Esophagus squamous epithelium (tissue), 5 donors: ENCODE measurements around the gene SNRPA. TPM values are rescaled to one million over a fixed set of nuclear protein-coding genes. Genes with fewer than 3 reads are reported as not detected.
"Not testable (repeated sequence)": the region's sequence is repeated elsewhere in the genome, so short reads cannot be mapped to it uniquely, and the experiment has no call there.

Experiments
- DNase-seq: peaks from one replicate; lab custom pipeline; 2025; lab: John Stamatoyannopoulos, UW
- H3K27ac ChIP-seq, 4 donors: fragments of 200-600 bp; sonication (generic); one replicate each; pipeline ENCODE4 v1.5.1; 2016 to 2019; ENCODE audit warnings: mild to moderate bottlenecking in 1 of 4
- H3K27me3 ChIP-seq, 4 donors: fragments of 200-600 bp; sonication (generic); 1 replicate in 3 of 4; 2 replicates in 1 of 4; pipeline versions ENCODE4 v1.5.1 to v1.6.0; 2017 to 2021; ENCODE audit warnings: antibody characterized with exemption in 1 of 4
- H3K36me3 ChIP-seq, 3 donors: fragments of 200-600 bp; sonication (generic); one replicate each; pipeline ENCODE4 v1.5.1; 2016 to 2019
- H3K4me1 ChIP-seq, 3 donors: fragments of 200-600 bp; sonication (generic); one replicate each; pipeline ENCODE4 v1.5.1; 2017 to 2019
- H3K4me3 ChIP-seq, 4 donors: fragments of 200-600 bp; sonication (generic); 1 replicate in 3 of 4; 2 replicates in 1 of 4; pipeline ENCODE4 v1.5.1; 2016 to 2019; ENCODE audit warnings: mild to moderate bottlenecking in 2 of 4, moderate library complexity in 1 of 4
- H3K9me3 ChIP-seq, 3 donors: fragments of 200-600 bp; sonication (generic); one replicate each; pipeline ENCODE4 v1.5.1; 2016 to 2019
- POLR2A ChIP-seq, 4 donors: fragments of 450-650 bp; IDR thresholded peaks; one replicate each; pipeline ENCODE4 v1.6.1; 2017; ENCODE audit warnings: antibody characterized with exemption in 4 of 4, mild to moderate bottlenecking in 4 of 4, moderate library complexity in 3 of 4
- WGBS, 2 donors: methylation state at CpG; one replicate each; pipeline ENCODE4 v1.1.5; 2018; 5-methylcytosine and 5-hydroxymethylcytosine counted together
- intact Hi-C: fragments of 100-400 bp; cut with DNase I; formaldehyde crosslinking; loops from one replicate; pipeline ENCODE4 v1.15.0; 2022
- total RNA-seq, 4 donors: library from RNA; depleted of rRNA; stranded (reverse); fragments of >200 nt; gene quantifications; one replicate each; pipeline ENCODE4 v1.1.0, GENCODE V29; 2016
- TF ChIP-seq, protein P1 (sequence below), 6 experiments: fragments of 450-650 bp in 4 of 6; fragments of 200-600 bp in 2 of 6; sonication (generic) in 2 of 6; IDR thresholded peaks; one replicate each; pipeline ENCODE4 v1.5.1; 2016 to 2019; ENCODE audit warnings: antibody characterized with exemption in 6 of 6, mild to moderate bottlenecking in 4 of 6, moderate library complexity in 4 of 6
- donor health status: DM: yes; HTN: yes; CAD: no.

The SNRPA gene
- total RNA-seq, 4 donors from 2014 or later: 45.0 to 79.5 (median 51.0) TPM

GRCh38 chr19:40809358-40810086 lies 58.5 kb downstream of the SNRPA start:
- H3K36me3 ChIP-seq: peaks cover 0 to 29% (median 6%) of the 10 kb centered on the region in 3 donors
- intact Hi-C loops: loop anchor here (5.0 kb wide), 1 partner anchor 147 kb away; no protein-coding TSS in a partner anchor
- H3K4me1 ChIP-seq: peaks cover 46 to 85% (median 66%) of the 10 kb centered on the region in 3 donors
- no peak for DNase-seq
- WGBS, 2 donors: 89 to 90% methylated on average over 17 to 26 of the region's 39 CpGs
- H3K27me3 ChIP-seq: no peaks in the 10 kb centered on the region
- H3K9me3 ChIP-seq: no peaks in the 10 kb centered on the region
- H3K27ac ChIP-seq: peak overlapping the region; percentile 7 to 87 (median 84)
- peak overlapping the region in 3 of 4 donors; percentile 48 to 66 (median 53) for H3K4me3 ChIP-seq
- TF ChIP-seq POLR2A (IDR thresholded peaks at IDR 0.05): no peak
- TF ChIP-seq, protein P1, sequence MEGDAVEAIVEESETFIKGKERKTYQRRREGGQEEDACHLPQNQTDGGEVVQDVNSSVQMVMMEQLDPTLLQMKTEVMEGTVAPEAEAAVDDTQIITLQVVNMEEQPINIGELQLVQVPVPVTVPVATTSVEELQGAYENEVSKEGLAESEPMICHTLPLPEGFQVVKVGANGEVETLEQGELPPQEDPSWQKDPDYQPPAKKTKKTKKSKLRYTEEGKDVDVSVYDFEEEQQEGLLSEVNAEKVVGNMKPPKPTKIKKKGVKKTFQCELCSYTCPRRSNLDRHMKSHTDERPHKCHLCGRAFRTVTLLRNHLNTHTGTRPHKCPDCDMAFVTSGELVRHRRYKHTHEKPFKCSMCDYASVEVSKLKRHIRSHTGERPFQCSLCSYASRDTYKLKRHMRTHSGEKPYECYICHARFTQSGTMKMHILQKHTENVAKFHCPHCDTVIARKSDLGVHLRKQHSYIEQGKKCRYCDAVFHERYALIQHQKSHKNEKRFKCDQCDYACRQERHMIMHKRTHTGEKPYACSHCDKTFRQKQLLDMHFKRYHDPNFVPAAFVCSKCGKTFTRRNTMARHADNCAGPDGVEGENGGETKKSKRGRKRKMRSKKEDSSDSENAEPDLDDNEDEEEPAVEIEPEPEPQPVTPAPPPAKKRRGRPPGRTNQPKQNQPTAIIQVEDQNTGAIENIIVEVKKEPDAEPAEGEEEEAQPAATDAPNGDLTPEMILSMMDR (IDR thresholded peaks at IDR 0.05): no peak

GRCh38 chr19:40810160-40810559 lies 59.2 kb downstream of the SNRPA start:
- DNase-seq: no peak
- intact Hi-C loops: loop anchor here (5.0 kb wide), 1 partner anchor 148 kb away; no protein-coding TSS in a partner anchor
- peaks cover 40 to 79% (median 60%) of the 10 kb centered on the region in 3 donors for H3K4me1 ChIP-seq

DNA sequence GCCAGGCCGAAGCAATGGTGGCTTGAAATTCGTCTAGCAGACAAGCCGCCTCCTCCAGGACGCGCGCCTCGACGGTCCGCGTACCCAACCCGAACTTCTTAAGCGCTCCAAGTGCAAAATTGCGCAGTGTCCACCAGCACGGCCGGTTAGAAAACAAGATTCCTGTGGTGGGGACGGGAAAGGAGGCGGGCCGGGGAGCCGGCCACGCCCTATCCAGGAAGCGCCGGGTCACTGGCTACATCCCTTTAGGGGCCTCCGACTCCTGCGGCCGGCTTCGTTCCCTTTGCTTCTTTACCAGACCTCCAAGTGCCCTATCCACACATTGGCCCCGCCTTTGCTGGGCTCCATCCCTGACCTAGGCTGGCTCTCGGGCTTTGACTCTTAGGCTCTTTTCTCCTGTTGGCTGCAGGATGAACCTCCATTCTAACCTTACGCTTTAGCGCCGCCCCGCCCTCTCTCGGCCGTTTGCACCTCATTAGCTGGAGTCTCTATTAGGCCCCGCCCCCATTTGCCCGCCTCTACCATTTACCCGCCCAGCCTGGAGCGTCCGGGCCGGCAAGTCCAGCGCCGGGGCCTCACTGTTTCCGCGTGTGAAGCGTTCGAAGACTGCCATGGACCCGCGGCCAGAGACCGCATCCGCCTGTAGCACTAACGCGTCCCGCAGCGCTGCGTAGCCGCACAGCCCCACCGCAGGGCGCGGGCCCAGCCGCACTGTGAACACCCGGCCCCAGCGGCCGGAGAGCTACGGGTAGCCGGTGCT lies 59.8 kb downstream of the SNRPA start:
- intact Hi-C loops: loop anchor here (5.0 kb wide), 1 partner anchor 149 kb away; no protein-coding TSS in a partner anchor
- peaks cover 33 to 72% (median 54%) of the 10 kb centered on the region in 3 donors for H3K4me1 ChIP-seq
- H3K27me3 ChIP-seq, H3K9me3 ChIP-seq, DNase-seq: not testable (repeated sequence)
- TF ChIP-seq, protein P1 (IDR thresholded peaks at IDR 0.05): peak in 2 of 6 experiments; percentile 10 to 25
- peaks cover 0 to 27% (median 6%) of the 10 kb centered on the region in 3 donors for H3K36me3 ChIP-seq
- H3K4me3 ChIP-seq: peak overlapping the region; percentile 27 to 66 (median 50)
- peak overlapping the region; percentile 67 to 87 (median 84) for H3K27ac ChIP-seq
- whole genome bisulfite sequencing, 2 donors: 0 to 4% methylated on average over 12 to 27 of the region's 65 CpGs

More at GRCh38 chr19:40810160-40810559, 59.2 kb downstream of the SNRPA start:
- Histone ChIP-seq H3K27me3 (no peaks in the 10 kb centered on the region), H3K4me3 (peak overlapping the region; percentile 27 to 66 (median 50)), H3K9me3 (no peaks in the 10 kb centered on the region), H3K27ac (peak overlapping the region; percentile 67 to 87 (median 84)), H3K36me3 (peaks cover 0 to 27% (median 6%) of the 10 kb centered on the region in 3 donors)
- TF ChIP-seq, protein P1 (IDR thresholded peaks at IDR 0.05): no peak
- 40 to 77% methylated on average over 1 to 6 of the region's 14 CpGs for WGBS, 2 donors

DNA sequence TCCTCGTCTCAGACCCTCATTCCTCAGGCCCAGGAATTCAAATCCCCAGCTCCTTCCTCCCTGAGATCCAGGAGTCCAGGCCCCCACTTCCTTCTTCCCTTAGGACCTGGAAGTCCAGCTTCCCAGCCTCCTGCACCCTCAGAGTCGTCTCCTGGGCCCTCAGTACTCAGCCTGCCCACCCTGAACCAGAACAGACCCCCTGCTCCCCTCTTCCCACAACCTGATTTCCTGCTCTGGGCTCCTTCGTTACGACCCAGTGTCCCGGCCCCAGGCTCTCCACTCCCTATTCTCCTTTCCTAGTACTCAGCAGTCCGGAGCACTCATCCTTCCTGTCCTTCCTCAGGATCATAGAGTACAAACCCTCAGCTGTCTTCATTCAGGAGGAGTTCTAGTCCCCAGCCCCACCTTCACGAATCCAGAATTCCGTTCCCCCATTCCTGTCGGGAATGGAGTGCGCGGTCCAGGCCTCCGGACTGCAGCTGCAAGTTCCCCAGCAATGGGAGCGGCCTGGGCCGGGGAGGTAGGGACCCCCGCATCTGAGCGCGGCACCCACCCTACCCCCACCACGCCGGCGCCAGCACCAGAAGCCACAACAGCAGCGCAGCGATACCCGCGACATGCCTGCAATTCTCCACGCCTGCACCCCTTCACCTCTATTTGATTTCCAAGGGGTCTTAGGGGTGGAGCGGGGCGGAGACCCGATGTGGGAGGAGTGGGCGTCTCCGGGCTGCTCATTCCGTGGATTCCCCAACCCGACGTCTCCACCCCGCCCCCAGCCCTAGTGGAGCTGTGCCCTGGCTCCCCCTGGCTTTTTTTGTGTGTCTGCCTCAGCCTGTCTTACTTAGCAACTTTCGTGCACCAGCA lies 60.7 kb downstream of the SNRPA start:
- Histone ChIP-seq H3K36me3 (peaks cover 0 to 27% (median 6%) of the 10 kb centered on the region in 3 donors), H3K27me3 (no peaks in the 10 kb centered on the region), H3K4me1 (peaks cover 25 to 63% (median 45%) of the 10 kb centered on the region in 3 donors), H3K9me3 (no peaks in the 10 kb centered on the region), H3K4me3 (peak overlapping the region; percentile 27 to 66 (median 50)), H3K27ac (peak overlapping the region; percentile 67 to 87 (median 84))
- no peak for TF ChIP-seq POLR2A (IDR thresholded peaks at IDR 0.05)
- TF ChIP-seq, protein P1 (IDR thresholded peaks at IDR 0.05): peak in 1 of 6 experiments; percentile 11
- DNase-seq: no peak
- intact Hi-C loops: loop anchor here (5.0 kb wide), 1 partner anchor 149 kb away; no protein-coding TSS in a partner anchor
- WGBS, 2 donors: 25 to 29% methylated on average over 21 to 24 of the region's 35 CpGs

DNA sequence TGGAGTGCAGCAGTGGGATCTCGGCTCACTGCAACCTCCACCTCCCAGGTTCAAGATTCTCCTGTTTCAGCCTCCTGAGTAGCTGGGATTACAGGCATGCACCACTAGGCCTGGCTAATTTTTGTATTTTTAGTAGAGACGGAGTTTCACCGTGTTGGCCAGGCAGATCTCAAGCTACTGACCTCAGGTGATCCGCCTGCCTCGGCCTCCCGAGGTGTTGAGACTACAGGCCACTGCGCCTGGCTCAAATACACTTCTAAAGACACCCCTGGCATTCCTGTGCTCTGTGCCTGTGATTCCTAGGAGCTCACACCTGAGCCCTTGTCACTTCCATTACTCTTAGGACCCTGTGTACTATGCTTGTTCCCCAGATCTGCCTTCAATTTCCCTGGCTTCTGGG lies 61.6 kb downstream of the SNRPA start:
- H3K27me3 ChIP-seq, DNase-seq, H3K9me3 ChIP-seq, H3K4me3 ChIP-seq: not testable (repeated sequence)
- Histone ChIP-seq H3K36me3 (peaks cover 0 to 22% (median 6%) of the 10 kb centered on the region in 3 donors), H3K4me1 (peaks cover 19 to 55% (median 38%) of the 10 kb centered on the region in 3 donors), H3K27ac (peak overlapping the region in 1 of 4 donors; percentile 10)
- intact Hi-C loops: loop anchor here (5.0 kb wide), 1 partner anchor 150 kb away; no protein-coding TSS in a partner anchor
- WGBS, 2 donors: 79 to 91% methylated on average over 7 of the region's 7 CpGs
